Measurements from ENCODE around the gene FBXO24.

FBXO24 gene

DNA sequence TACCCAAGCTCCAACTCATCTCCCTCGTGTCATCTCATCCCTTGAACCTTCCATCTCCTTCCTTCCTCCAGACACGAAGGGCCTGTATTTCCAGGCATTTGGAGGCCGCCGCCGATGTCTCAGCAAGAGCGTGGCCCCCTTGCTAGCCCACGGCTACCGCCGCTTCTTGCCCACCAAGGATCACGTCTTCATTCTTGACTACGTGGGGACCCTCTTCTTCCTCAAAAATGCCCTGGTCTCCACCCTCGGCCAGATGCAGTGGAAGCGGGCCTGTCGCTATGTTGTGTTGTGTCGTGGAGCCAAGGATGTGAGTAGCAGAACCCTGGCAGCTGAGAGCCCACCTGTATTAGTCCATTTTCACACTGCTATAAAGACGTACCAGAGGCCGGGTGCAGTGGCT is 5.5 kb downstream of the FBXO24 start:
- peaks cover 3% of the 10 kb centered on the region for H3K27me3 Mint-ChIP-seq (ENCODE audit: low read depth, poor library complexity)
- peaks cover 70% of the 10 kb centered on the region for H3K4me1 Mint-ChIP-seq
- H3K27ac Mint-ChIP-seq: peak overlapping the region; percentile 90
- TF ChIP-seq, protein P1, sequence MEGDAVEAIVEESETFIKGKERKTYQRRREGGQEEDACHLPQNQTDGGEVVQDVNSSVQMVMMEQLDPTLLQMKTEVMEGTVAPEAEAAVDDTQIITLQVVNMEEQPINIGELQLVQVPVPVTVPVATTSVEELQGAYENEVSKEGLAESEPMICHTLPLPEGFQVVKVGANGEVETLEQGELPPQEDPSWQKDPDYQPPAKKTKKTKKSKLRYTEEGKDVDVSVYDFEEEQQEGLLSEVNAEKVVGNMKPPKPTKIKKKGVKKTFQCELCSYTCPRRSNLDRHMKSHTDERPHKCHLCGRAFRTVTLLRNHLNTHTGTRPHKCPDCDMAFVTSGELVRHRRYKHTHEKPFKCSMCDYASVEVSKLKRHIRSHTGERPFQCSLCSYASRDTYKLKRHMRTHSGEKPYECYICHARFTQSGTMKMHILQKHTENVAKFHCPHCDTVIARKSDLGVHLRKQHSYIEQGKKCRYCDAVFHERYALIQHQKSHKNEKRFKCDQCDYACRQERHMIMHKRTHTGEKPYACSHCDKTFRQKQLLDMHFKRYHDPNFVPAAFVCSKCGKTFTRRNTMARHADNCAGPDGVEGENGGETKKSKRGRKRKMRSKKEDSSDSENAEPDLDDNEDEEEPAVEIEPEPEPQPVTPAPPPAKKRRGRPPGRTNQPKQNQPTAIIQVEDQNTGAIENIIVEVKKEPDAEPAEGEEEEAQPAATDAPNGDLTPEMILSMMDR (IDR thresholded peaks at IDR 0.05): no peak
- peaks cover 23% of the 10 kb centered on the region for H3K36me3 Mint-ChIP-seq (ENCODE audit: low read depth)
- no peak overlapping the region for H3K4me3 Mint-ChIP-seq
- DNase-seq: no peak
- peaks cover 10% of the 10 kb centered on the region for H3K9me3 Mint-ChIP-seq

DNA sequence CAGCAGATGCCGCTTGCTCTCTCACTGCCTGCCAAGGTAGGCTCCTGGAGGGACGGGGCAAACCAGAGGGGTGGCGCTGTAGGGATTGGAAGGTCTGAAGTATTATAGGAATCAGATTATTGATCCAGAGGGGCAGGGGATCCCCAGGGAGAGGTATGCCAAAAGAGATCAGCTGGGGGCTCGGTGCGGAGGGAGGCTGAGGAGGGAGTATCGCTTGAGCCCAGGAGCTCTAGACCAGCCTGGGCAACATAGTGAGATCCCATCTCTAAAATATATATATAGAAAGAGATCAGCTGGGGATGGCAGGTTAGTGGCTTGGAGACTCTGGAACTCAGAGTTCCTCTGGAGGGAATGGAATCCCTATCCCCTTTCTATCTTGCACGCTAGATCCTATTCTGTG is 9.1 kb downstream of the FBXO24 start:
- Mint-ChIP-seq H3K4me3 (no peak overlapping the region), H3K36me3 (ENCODE audit: low read depth) (peaks cover 31% of the 10 kb centered on the region), H3K27me3 (ENCODE audit: low read depth, poor library complexity) (peaks cover 7% of the 10 kb centered on the region), H3K4me1 (peaks cover 67% of the 10 kb centered on the region), H3K9me3 (peaks cover 10% of the 10 kb centered on the region), H3K27ac (no peak overlapping the region)
- DNase-seq: no peak
- TF ChIP-seq, protein P1 (IDR thresholded peaks at IDR 0.05): no peak

DNA sequence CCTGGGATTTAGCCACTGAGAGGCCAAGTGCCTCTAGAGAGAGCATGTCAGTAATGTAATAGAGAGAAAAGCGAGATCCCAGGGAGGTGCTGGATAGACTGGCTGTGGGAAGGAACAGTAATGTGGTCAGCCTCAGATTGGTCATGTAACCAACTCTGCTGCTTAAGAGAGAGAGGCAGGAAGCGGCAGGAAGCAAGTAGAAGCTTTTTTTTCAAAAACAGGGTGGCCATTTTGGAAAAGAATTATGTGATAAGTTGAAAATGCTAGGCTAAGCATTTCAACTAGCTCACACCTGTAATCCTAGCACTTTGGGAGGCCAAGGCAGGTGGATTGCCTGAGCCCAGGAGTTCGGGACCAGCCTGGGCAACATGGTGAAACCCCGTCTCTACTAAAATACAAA is 12.3 kb downstream of the FBXO24 start:
- Mint-ChIP-seq H3K4me1 (peaks cover 69% of the 10 kb centered on the region), H3K4me3 (no peak overlapping the region), H3K36me3 (ENCODE audit: low read depth) (peaks cover 22% of the 10 kb centered on the region), H3K9me3 (peaks cover 6% of the 10 kb centered on the region), H3K27me3 (ENCODE audit: low read depth, poor library complexity) (peaks cover 7% of the 10 kb centered on the region), H3K27ac (peak overlapping the region; percentile 29)
- TF ChIP-seq, protein P1 (IDR thresholded peaks at IDR 0.05): no peak
- no peak for DNase-seq

DNA sequence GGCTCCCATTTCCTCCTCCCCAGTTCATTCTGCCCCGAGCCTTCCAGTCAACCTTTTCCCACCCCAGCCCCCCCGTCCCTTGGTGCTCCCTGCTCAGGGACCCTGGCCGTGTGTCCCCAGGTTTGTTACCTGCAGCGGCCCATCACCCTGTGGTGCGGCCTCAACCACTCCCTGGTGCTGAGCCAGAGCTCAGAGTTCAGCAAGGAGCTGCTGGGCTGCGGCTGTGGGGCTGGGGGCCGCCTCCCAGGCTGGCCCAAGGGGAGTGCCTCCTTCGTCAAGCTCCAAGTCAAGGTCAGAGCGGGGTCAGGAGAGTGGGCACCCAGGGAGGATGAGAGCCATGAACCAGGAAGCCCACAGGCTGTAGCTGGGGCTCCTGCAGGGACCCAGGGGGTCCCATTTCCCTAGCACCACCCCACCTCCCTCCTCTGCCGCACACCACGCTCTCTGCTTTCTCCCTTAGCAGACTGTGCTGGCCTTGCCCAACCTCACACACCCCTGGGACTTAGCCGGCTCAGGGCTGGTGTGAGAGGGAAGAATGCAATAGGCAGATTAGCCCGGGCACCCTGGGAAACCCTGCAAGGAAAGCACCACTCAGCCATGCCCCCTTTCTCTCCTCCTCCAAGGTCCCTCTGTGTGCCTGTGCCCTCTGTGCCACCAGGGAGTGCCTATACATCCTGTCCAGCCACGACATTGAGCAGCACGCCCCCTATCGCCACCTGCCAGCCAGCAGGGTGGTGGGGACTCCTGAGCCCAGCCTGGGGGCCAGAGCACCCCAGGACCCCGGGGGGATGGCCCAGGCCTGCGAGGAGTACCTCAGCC is 14.0 kb downstream of the FBXO24 start:
- no peak for DNase-seq
- TF ChIP-seq, protein P1 (IDR thresholded peaks at IDR 0.05): no peak
- peak overlapping the region; percentile 36 for H3K4me3 Mint-ChIP-seq
- peaks cover 14% of the 10 kb centered on the region for H3K36me3 Mint-ChIP-seq (ENCODE audit: low read depth)
- peaks cover 66% of the 10 kb centered on the region for H3K4me1 Mint-ChIP-seq
- H3K9me3 Mint-ChIP-seq: no peaks in the 10 kb centered on the region
- H3K27me3 Mint-ChIP-seq (ENCODE audit: low read depth, poor library complexity): peaks cover 10% of the 10 kb centered on the region
- H3K27ac Mint-ChIP-seq: no peak overlapping the region

DNA sequence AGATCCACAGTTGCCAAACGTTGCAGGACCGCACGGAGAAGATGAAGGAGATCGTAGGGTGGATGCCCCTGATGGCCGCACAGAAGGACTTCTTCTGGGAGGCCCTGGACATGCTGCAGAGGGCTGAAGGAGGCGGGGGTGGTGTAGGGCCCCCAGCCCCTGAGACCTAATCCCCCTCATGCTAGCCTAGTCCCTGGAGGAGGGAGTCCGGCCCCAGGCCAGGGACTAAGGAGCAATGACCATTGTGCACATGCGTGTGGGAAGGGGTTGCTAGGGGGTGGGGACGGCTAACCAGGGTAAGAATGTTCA is 14.6 kb downstream of the FBXO24 start:
- H3K27ac Mint-ChIP-seq: no peak overlapping the region

More for the DNA sequence above, 14.6 kb downstream of the FBXO24 start:
- H3K4me1 Mint-ChIP-seq: peaks cover 72% of the 10 kb centered on the region
- DNase-seq: no peak
- peaks cover 14% of the 10 kb centered on the region for H3K27me3 Mint-ChIP-seq (ENCODE audit: low read depth, poor library complexity)
- peak overlapping the region; percentile 36 for H3K4me3 Mint-ChIP-seq
- TF ChIP-seq, protein P1 (IDR thresholded peaks at IDR 0.05): no peak
- H3K36me3 Mint-ChIP-seq (ENCODE audit: low read depth): peaks cover 15% of the 10 kb centered on the region
- no peaks in the 10 kb centered on the region for H3K9me3 Mint-ChIP-seq

Data from nephron progenitor cell (in vitro differentiated cells).